Caco-2 (cell line): ENCODE measurements around the gene SPACA7. TPM values are rescaled to one million over a fixed set of nuclear protein-coding genes. Genes with fewer than 3 reads are reported as not detected.

ENCODE experiments used
- BruUV-seq: library from RNA; stranded (reverse); fragments of 400-500 nt; replicated peaks from 2 replicates; lab custom pipeline; 2021; lab: Mats Ljungman, UMichigan
- CTCF ChIA-PET: fragments of 300-600 bp; sonication (Branson Sonifier 250); formaldehyde crosslinking; loops from one replicate; lab custom pipeline; 2022; ENCODE audit warnings: antibody characterized with exemption; lab: Charles Lee
- POLR2A ChIA-PET: fragments of 300-600 bp; sonication (Branson Sonifier 250); formaldehyde crosslinking; loops from one replicate; lab custom pipeline; 2022; ENCODE audit warnings: antibody characterized with exemption; lab: Charles Lee
- DNase-seq, 2 experiments: peaks; one replicate each; pipeline versions ENCODE4 v3.0.0 to v3.0.0-alpha.2; 2020 to 2022
- H3K27me3 ChIP-seq: replicated peaks from 2 replicates; pipeline ENCODE4 v1.6.0; 2011; ENCODE audit warnings: low read length; ENCODE audit not compliant: control insufficient read depth, insufficient read depth
- H3K36me3 ChIP-seq: 2 replicates; pipeline ENCODE4 v1.5.1; 2011; ENCODE audit warnings: low read length; ENCODE audit not compliant: control insufficient read depth, insufficient read depth
- H3K4me1 ChIP-seq: fragments of 250-450 bp; sonication (Bioruptor Pico); 2 replicates; pipeline ENCODE4 v1.5.1; 2020; ENCODE audit warnings: mild to moderate bottlenecking
- H3K4me3 ChIP-seq: 2 replicates; pipeline ENCODE4 v1.5.1; 2011; ENCODE audit warnings: low read depth, mild to moderate bottlenecking, control low read depth, low read length
- H3K9me3 ChIP-seq: fragments of 250-450 bp; sonication (Bioruptor Pico); 2 replicates; pipeline ENCODE4 v1.5.1; 2020; ENCODE audit warnings: mild to moderate bottlenecking, moderate library complexity
- H3K27ac Mint-ChIP-seq: one replicate; pipeline ENCODE4 v1.8.0; 2022; ENCODE audit warnings: mixed read lengths; ENCODE audit not compliant: unreplicated experiment
- H3K27me3 Mint-ChIP-seq: one replicate; pipeline ENCODE4 v1.8.0; 2022; ENCODE audit warnings: mixed read lengths; ENCODE audit not compliant: insufficient read depth, unreplicated experiment
- H3K36me3 Mint-ChIP-seq: one replicate; pipeline ENCODE4 v1.8.0; 2022; ENCODE audit warnings: mild to moderate bottlenecking, mixed read lengths; ENCODE audit not compliant: insufficient read depth, unreplicated experiment
- H3K4me1 Mint-ChIP-seq: one replicate; pipeline ENCODE4 v1.8.0; 2022; ENCODE audit warnings: low read depth, mixed read lengths; ENCODE audit not compliant: unreplicated experiment
- H3K4me3 Mint-ChIP-seq: one replicate; pipeline ENCODE4 v1.8.0; 2022; ENCODE audit warnings: mild to moderate bottlenecking, moderate library complexity, mixed read lengths; ENCODE audit not compliant: unreplicated experiment
- H3K9me3 Mint-ChIP-seq: one replicate; pipeline ENCODE4 v1.8.0; 2022; ENCODE audit warnings: mixed read lengths; ENCODE audit not compliant: unreplicated experiment
- intact Hi-C: fragments of 100-400 bp; cut with micrococcal nuclease; formaldehyde crosslinking; loops from one replicate; pipeline ENCODE4 v1.10.0; 2022; ENCODE audit not compliant: unreplicated experiment
- total RNA-seq: library from RNA; stranded (reverse); gene quantifications from 2 replicates; pipeline ENCODE4 v1.2.3, GENCODE V29; 2022
- TF ChIP-seq, protein P1 (sequence below), 2 experiments: fragments of 200-600 bp in 1 of 2; IDR thresholded peaks; 1 replicate in 1 of 2; 2 replicates in 1 of 2; pipeline versions ENCODE4 v1.5.1 to v1.8.0; 2011 to 2022; ENCODE audit warnings: antibody characterized with exemption in 1 of 2, control low read depth in 1 of 2, inconsistent platforms in 1 of 2, low read depth in 1 of 2, low read length in 1 of 2, mild to moderate bottlenecking in 1 of 2, moderate library complexity in 1 of 2; ENCODE audit not compliant: insufficient read depth in 1 of 2, severe bottlenecking in 1 of 2, unreplicated experiment in 1 of 2

SPACA7 gene
- total RNA-seq, 1 experiment from 2014 or later, result not detected

DNA sequence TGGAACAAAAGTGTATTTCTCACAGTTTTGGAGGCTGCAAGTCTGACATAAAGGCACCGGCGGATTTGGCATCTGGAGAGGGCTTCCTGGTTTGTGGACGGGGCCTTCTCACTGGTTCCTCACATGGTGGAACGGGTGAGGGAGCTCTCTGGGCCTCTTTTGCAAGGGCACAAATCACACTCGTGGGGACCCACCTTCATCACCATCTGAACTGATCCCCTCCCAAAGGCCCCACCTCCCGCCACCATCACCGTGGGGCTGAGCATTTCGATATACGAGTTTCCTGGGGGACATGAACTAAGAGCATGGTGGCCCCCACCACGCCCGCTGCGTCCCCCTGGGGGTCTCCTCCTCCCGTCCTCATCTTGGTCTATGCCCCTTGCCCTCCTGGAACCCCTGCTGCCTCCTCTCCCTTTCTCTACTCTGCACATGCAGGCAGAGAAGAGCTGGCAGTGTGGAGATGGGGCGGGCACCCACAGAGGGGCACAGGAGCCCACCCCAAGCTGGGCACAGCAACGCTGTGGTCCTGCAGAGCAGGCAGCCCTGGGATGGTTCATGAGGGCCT lies 20.8 kb upstream of the SPACA7 start:
- ChIA-PET POLR2A (no interaction called here), CTCF (interaction anchor here (0.6 kb wide), 1 partner anchor 15 kb away, joined by 3 read pairs; no protein-coding TSS in a partner anchor)
- H3K4me1 Mint-ChIP-seq, result no peaks in the 10 kb centered on the region
- H3K27me3 Mint-ChIP-seq, result peaks cover 9% of the 10 kb centered on the region
- no peak overlapping the region for H3K27ac Mint-ChIP-seq
- H3K4me3 Mint-ChIP-seq, result no peak overlapping the region
- no peaks in the 10 kb centered on the region for H3K27me3 ChIP-seq
- intact Hi-C loops, result no loop called here
- H3K36me3 ChIP-seq, result no peaks in the 10 kb centered on the region
- TF ChIP-seq, protein P1, sequence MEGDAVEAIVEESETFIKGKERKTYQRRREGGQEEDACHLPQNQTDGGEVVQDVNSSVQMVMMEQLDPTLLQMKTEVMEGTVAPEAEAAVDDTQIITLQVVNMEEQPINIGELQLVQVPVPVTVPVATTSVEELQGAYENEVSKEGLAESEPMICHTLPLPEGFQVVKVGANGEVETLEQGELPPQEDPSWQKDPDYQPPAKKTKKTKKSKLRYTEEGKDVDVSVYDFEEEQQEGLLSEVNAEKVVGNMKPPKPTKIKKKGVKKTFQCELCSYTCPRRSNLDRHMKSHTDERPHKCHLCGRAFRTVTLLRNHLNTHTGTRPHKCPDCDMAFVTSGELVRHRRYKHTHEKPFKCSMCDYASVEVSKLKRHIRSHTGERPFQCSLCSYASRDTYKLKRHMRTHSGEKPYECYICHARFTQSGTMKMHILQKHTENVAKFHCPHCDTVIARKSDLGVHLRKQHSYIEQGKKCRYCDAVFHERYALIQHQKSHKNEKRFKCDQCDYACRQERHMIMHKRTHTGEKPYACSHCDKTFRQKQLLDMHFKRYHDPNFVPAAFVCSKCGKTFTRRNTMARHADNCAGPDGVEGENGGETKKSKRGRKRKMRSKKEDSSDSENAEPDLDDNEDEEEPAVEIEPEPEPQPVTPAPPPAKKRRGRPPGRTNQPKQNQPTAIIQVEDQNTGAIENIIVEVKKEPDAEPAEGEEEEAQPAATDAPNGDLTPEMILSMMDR (IDR thresholded peaks at IDR 0.05; ENCODE audit: insufficient read depth in 1 of 2, low read depth in 1 of 2, low read length in 1 of 2, severe bottlenecking in 1 of 2, unreplicated experiment in 1 of 2), result no peak
- no peaks in the 10 kb centered on the region for H3K36me3 Mint-ChIP-seq
- H3K4me1 ChIP-seq, result no peaks in the 10 kb centered on the region
- H3K4me3 ChIP-seq, result no peak overlapping the region
- H3K9me3 ChIP-seq, result no peaks in the 10 kb centered on the region; the same call in 1 of the 2 replicates
- no TSS peak for BruUV-seq
- DNase-seq, result no peak
- peaks cover 12% of the 10 kb centered on the region for H3K9me3 Mint-ChIP-seq

GRCh38 chr13:112356190-112356589 lies 20.0 kb upstream of the SPACA7 start:
- Mint-ChIP-seq H3K9me3 (peaks cover 12% of the 10 kb centered on the region), H3K27ac (no peak overlapping the region), H3K27me3 (peaks cover 6% of the 10 kb centered on the region), H3K4me1 (no peaks in the 10 kb centered on the region), H3K4me3 (no peak overlapping the region), H3K36me3 (no peaks in the 10 kb centered on the region)
- no peak for DNase-seq
- TF ChIP-seq, protein P1 (IDR thresholded peaks at IDR 0.05; ENCODE audit: insufficient read depth in 1 of 2, low read depth in 1 of 2, low read length in 1 of 2, severe bottlenecking in 1 of 2, unreplicated experiment in 1 of 2), result no peak
- no TSS peak for BruUV-seq
- Histone ChIP-seq H3K4me1 (no peaks in the 10 kb centered on the region), H3K27me3 (no peaks in the 10 kb centered on the region), H3K9me3 (no peaks in the 10 kb centered on the region; the same call in 1 of the 2 replicates), H3K4me3 (no peak overlapping the region), H3K36me3 (no peaks in the 10 kb centered on the region)
- CTCF ChIA-PET, result interaction anchor here (0.6 kb wide), 1 partner anchor 16 kb away, joined by 3 read pairs; no protein-coding TSS in a partner anchor
- intact Hi-C loops, result no loop called here
- POLR2A ChIA-PET, result no interaction called here

GRCh38 chr13:112358156-112358555 lies 18.0 kb upstream of the SPACA7 start:
- BruUV-seq, result no TSS peak
- no peak for DNase-seq
- peaks cover 12% of the 10 kb centered on the region for H3K9me3 Mint-ChIP-seq
- ChIA-PET CTCF (no interaction called here), POLR2A (no interaction called here)
- TF ChIP-seq, protein P1 (IDR thresholded peaks at IDR 0.05; ENCODE audit: insufficient read depth in 1 of 2, low read depth in 1 of 2, low read length in 1 of 2, severe bottlenecking in 1 of 2, unreplicated experiment in 1 of 2), result no peak
- no peaks in the 10 kb centered on the region for H3K27me3 ChIP-seq
- H3K27ac Mint-ChIP-seq, result no peak overlapping the region
- H3K36me3 Mint-ChIP-seq, result no peaks in the 10 kb centered on the region
- H3K36me3 ChIP-seq, result no peaks in the 10 kb centered on the region
- H3K4me3 ChIP-seq, result no peak overlapping the region
- H3K4me3 Mint-ChIP-seq, result no peak overlapping the region
- intact Hi-C loops, result no loop called here
- H3K4me1 Mint-ChIP-seq, result no peaks in the 10 kb centered on the region
- peaks cover 3% of the 10 kb centered on the region for H3K27me3 Mint-ChIP-seq
- no peaks in the 10 kb centered on the region for H3K4me1 ChIP-seq
- peaks cover 3% of the 10 kb centered on the region for H3K9me3 ChIP-seq
